Measurements from ENCODE around the gene GLRX. TPM values are rescaled to one million over a fixed set of nuclear protein-coding genes. Genes with fewer than 3 reads are reported as not detected.

GLRX gene
- total and polyA plus RNA-seq, 11 donors, result 69.7 to 293 (median 116) TPM

- Histone ChIP-seq H3K27me3 (no peaks in the 10 kb centered on the region), H3K27ac (peak overlapping the region; percentile 48 to 81 (median 72)), H3K4me3 (no peak overlapping the region), H3K9me3 (no peaks in the 10 kb centered on the region), H3K36me3 (peaks cover 0 to 39% (median 26%) of the 10 kb centered on the region in 9 donors), H3K4me1 (peaks cover 0 to 29% (median 13%) of the 10 kb centered on the region in 12 donors)
- 90 to 94% (median 92%) methylated on average over 2 of the region's 2 CpGs for WGBS, 4 donors
- TF ChIP-seq, protein P1, sequence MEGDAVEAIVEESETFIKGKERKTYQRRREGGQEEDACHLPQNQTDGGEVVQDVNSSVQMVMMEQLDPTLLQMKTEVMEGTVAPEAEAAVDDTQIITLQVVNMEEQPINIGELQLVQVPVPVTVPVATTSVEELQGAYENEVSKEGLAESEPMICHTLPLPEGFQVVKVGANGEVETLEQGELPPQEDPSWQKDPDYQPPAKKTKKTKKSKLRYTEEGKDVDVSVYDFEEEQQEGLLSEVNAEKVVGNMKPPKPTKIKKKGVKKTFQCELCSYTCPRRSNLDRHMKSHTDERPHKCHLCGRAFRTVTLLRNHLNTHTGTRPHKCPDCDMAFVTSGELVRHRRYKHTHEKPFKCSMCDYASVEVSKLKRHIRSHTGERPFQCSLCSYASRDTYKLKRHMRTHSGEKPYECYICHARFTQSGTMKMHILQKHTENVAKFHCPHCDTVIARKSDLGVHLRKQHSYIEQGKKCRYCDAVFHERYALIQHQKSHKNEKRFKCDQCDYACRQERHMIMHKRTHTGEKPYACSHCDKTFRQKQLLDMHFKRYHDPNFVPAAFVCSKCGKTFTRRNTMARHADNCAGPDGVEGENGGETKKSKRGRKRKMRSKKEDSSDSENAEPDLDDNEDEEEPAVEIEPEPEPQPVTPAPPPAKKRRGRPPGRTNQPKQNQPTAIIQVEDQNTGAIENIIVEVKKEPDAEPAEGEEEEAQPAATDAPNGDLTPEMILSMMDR (IDR thresholded peaks at IDR 0.05), result no peak
- no peak for TF ChIP-seq POLR2A (IDR thresholded peaks at IDR 0.05)
- intact Hi-C loops (cut with DNase I), result loop anchor here in 9 of 10 donors (5.0 to 10.0 kb wide), 8 partner anchors 35 to 563 kb away; partner anchors contain the start of genes RHOBTB3 (in 2 of the 9) and RFESD (in 1 of the 9)
- ATAC-seq (peak in 1 of 4 donors; percentile 44), DNase-seq (no peak)
These were observed 50.6 kb downstream of the GLRX start for GRCh38 chr5:95771892-95772291.

DNA sequence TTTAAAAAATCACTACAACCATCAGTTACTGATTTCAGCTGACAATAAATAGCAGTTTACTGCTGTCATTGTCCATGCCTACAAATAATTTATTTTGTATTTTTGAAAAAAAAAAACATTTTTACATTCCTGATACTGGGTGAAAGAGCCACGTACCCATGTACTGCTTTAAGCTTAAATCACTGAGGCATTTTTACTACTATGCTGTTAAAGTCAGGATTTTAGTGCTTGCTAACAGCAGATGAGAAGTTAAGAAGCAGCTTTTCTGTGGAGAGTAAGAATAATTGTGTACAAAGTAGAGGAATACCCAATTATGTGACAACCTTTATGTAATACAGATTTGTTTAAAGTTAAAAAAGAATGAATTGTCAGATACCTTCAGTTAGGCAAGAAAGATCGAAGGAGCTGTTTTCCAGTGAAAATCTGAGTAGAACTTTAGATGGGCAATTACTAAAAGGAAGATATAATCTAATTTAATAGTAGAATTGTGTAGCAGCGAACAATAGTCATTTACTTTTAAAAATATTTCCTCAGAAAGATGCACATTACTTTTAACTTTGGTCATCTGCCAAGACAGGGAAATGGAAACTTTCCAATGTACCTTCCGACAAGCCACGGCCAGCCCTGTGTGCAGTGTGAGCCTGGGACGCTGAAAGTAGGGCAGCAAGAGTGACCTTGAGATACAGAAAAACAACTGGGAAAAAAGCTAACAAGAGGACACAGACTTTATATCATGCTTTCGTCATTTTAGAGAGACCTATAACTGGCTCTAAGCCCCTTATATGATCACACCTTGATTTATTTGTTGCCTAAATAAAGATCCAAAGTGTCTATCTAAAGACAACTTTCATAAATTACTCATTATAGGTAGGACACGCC, 51.5 kb downstream of the GLRX start:
- no peaks in the 10 kb centered on the region for H3K9me3 ChIP-seq
- whole genome bisulfite sequencing, 4 donors, result 30 to 39% (median 32%) methylated on average over 8 of the region's 8 CpGs
- DNase-seq (peak in 4 of 5 donors; percentile 45 to 62 (median 48)), ATAC-seq (peak; percentile 76 to 90 (median 86))
- no peaks in the 10 kb centered on the region for H3K27me3 ChIP-seq
- peak overlapping the region; percentile 48 to 81 (median 72) for H3K27ac ChIP-seq
- intact Hi-C loops (cut with DNase I), result loop anchor here in 9 of 10 donors (5.0 to 10.0 kb wide), 8 partner anchors 34 to 564 kb away; partner anchors contain the start of genes RHOBTB3 (in 2 of the 9) and RFESD (in 1 of the 9)
- peaks cover 0 to 29% (median 13%) of the 10 kb centered on the region in 12 donors for H3K4me1 ChIP-seq
- H3K36me3 ChIP-seq, result peaks cover 0 to 37% (median 28%) of the 10 kb centered on the region in 9 donors
- no peak for TF ChIP-seq POLR2A (IDR thresholded peaks at IDR 0.05)
- TF ChIP-seq, protein P1 (IDR thresholded peaks at IDR 0.05), result no peak
- H3K4me3 ChIP-seq, result no peak overlapping the region

GRCh38 chr5:95768731-95769130, 53.8 kb downstream of the GLRX start:
- TF ChIP-seq, protein P1 (IDR thresholded peaks at IDR 0.05), result no peak
- TF ChIP-seq POLR2A (IDR thresholded peaks at IDR 0.05), result no peak
- no peak for ATAC-seq
- Histone ChIP-seq H3K4me1 (peaks cover 0 to 24% (median 11%) of the 10 kb centered on the region in 12 donors), H3K9me3 (no peaks in the 10 kb centered on the region), H3K36me3 (peaks cover 0 to 60% (median 37%) of the 10 kb centered on the region in 9 donors), H3K27me3 (no peaks in the 10 kb centered on the region), H3K27ac (no peak overlapping the region), H3K4me3 (no peak overlapping the region)
- 94 to 96% (median 95%) methylated on average over 9 of the region's 9 CpGs for WGBS, 4 donors
- intact Hi-C loops (cut with DNase I), result no loop called here
- DNase-seq, result no peak

- no peak overlapping the region for H3K4me3 ChIP-seq
- no peak for DNase-seq
- no peak overlapping the region for H3K27ac ChIP-seq
- no peak for ATAC-seq
- intact Hi-C loops (cut with DNase I), result loop anchor here in 1 of 10 donors (1.0 kb wide), 1 partner anchor 18 kb away; no protein-coding TSS in a partner anchor
- TF ChIP-seq, protein P1 (IDR thresholded peaks at IDR 0.05), result no peak
- TF ChIP-seq POLR2A (IDR thresholded peaks at IDR 0.05), result no peak
- 93 to 94% (median 94%) methylated on average over 6 of the region's 6 CpGs for WGBS, 4 donors
- H3K9me3 ChIP-seq, result no peaks in the 10 kb centered on the region
- no peaks in the 10 kb centered on the region for H3K27me3 ChIP-seq
- peaks cover 0 to 43% (median 25%) of the 10 kb centered on the region in 12 donors for H3K4me1 ChIP-seq
- H3K36me3 ChIP-seq, result peaks cover 0 to 60% (median 22%) of the 10 kb centered on the region in 9 donors
These were observed 58.6 kb downstream of the GLRX start for GRCh38 chr5:95763941-95764340.

All from heart left ventricle (tissue), 16 donors.